Peyer's patch (tissue), 4 donors: ENCODE measurements around the gene ADAM23.

Experiments
- CTCF ChIP-seq, 6 experiments: fragments of 450-650 bp in 4 of 6; fragments of 200-600 bp in 2 of 6; sonication (generic) in 1 of 6; IDR thresholded peaks; one replicate each; pipeline ENCODE4 v1.5.1; 2017 to 2019; ENCODE audit warnings: antibody characterized with exemption in 6 of 6, mild to moderate bottlenecking in 3 of 6, moderate library complexity in 1 of 6
- POLR2A ChIP-seq, 2 donors: fragments of 450-650 bp; IDR thresholded peaks; one replicate each; pipeline ENCODE4 v1.5.1; 2017; ENCODE audit warnings: antibody characterized with exemption in 2 of 2, mild to moderate bottlenecking in 2 of 2, moderate library complexity in 2 of 2

- TF ChIP-seq POLR2A (IDR thresholded peaks at IDR 0.05) (no peak), CTCF (IDR thresholded peaks at IDR 0.05) (no peak)
Observed at GRCh38 chr2:206562375-206562774, 119.0 kb downstream of the ADAM23 start.
